Measurements from ENCODE around the gene ZNF665.
"Not testable (repeated sequence)": the region's sequence is repeated elsewhere in the genome, so short reads cannot be mapped to it uniquely, and the experiment has no call there.

The ZNF665 gene

DNA sequence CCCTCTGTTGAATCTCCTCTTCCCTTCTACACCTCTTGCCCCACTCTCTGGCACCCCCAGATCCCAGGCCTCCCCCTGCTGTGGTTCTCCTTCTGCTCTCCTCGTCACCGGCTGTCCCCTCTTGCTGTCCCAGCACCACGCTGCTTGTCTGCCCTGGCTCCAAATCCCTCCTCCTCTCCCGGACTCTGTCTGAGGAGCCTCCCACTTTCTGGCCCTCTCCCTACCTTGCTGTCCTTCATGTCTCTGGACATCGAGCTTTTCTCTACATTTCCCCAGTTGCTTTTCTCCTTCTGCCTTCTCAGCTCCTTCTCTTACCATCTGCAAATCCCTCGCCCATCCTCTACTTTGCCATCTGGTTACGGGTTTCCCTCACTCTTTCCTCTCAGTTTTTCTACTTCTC lies 35.5 kb downstream of the ZNF665 start:
- no peak for DNase-seq (ENCODE audit: low read depth)

DNA sequence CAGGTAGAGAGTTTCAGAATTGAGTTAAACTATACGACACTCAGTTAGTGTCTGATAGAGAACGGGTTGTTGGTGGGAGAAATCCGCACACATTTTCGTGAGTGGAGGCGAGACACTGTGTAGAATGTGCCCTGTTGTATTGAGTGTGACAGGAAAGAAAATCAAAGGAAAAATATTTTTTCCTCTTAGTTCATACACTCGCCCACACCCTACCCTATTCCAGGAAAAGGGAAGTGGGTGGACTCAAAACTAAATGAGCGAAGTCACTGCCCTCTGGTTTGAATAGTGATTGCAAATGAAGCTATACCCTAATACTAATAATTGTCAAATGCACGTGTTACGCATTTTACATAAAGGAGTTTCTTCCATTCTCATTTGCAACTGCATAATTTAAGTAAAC lies 36.3 kb downstream of the ZNF665 start:
- DNase-seq (ENCODE audit: low read depth): no peak

DNA sequence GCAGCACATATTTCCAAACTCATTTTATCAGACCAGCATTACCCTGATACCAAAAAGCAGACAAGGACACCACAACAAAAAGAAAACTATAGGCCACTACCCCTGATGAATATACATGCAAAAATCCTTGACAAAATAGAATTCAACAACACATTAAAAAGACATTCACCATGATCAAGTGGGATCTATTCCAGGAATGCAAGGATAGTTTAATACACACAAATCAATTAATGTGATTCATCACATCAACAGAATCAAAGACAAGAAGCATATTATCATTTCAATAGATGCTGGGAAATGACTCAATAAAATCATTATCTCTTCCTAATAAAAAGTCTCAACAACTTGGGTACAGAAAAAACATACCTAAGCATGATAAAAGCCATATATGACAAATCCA lies 45.5 kb downstream of the ZNF665 start:
- no peak for DNase-seq (ENCODE audit: low read depth)

DNA sequence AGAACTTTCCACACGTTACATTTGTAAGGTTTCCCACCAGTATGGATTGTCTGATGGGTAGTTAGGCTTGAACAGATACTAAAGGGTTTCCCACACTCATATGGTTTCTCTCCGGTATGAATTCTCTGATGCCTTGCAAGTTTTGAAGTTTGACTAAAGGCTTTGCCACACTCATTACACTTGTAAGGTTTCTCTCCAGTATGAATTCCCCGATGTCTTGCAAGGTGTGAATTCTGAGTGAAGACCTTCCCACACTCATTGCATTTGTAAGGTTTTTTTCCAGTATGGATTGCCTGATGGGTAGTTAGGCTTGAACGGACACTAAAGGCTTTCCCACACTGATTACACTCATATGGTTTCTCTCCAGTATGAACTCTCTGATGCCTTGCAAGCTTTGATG lies 52.8 kb downstream of the ZNF665 start:
- no peak for DNase-seq (ENCODE audit: low read depth)

DNA sequence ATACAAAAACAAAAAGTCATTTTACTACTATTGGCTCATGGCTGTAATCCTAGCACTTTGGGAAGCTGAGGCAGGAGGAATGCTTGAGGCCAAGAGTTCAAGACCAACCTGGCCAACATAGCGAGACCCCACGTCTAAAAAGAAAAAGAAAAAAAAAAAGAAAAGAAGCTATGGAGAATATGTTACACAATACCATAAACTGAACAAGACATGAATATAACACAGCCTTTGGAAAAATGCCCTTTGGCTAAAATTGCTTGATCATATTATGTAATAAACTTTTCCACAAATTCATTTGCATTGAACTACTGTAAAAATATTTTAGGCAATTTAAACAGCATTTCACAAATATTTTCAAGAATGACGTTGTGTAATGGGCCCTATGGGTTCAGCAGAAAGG lies 56.7 kb downstream of the ZNF665 start:
- DNase-seq (ENCODE audit: low read depth): no peak

DNA sequence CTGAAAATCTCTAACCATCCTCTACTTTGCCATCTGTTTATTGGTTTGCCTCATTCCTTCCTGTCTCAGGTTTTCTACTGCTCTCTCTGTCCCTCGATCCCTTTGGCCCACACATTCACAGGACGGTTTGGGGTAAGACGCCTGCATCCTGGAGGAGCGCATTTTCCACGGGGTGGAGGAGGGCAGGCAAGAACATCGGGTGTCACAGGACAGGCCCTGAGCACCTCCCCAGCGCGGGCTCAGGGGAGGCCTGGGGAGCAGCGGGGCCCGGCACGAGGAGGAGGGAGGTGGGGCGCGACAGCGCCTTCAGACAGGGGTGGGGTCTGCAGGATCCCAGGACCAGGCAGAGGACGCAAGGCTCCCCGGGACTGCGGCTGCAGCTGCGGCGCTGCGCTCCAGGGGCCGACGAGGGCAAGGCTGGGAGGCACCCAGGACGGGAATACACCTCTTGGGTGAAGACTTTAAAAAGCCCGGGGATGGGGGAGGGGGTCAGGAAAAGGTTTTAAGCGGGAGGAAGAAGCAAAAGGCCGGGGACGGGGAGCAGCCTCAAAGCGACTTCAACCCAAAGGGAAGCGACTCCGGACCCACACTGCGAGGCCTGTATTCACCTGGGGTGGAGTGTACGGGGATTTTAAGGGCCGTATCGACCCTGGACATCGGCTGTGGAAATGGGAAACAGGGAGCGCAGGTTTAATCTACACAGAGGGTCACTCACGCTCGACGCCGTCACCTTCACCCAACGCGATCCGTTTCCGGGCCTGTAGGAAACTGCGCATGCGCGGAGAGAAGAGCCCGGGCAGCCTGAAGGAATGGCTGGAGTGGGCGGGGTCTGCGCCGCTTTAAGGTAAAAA lies 60.8 kb downstream of the ZNF665 start, which contains the start of gene ZNF415:
ZNF415 (minus strand) TSS at position 770 of the 851 bp plus-strand sequence. CDS start 10,234 bp downstream, outside the sequence.
- no peak for DNase-seq (ENCODE audit: low read depth)

DNA sequence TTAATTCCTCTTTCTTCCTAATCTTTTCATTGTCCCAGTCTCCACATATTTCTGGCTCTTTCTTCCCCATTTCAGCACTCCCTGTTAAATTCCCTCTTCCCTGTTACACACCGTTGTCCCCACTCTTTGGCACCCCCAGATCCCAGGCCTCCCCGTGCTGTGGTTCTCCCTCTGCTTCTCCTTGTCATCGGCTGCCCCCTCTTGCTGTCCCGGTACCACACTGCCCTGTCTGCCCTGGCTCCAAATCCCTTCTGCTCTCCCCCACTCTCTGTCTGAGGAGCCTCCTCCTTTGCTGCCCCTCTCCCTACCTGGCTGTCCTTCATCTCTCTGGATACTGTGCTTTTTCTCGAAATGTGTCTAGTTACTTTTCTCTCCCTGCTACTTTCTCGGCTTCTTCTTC lies 61.4 kb downstream of the ZNF665 start:
- DNase-seq (ENCODE audit: low read depth): no peak

DNA sequence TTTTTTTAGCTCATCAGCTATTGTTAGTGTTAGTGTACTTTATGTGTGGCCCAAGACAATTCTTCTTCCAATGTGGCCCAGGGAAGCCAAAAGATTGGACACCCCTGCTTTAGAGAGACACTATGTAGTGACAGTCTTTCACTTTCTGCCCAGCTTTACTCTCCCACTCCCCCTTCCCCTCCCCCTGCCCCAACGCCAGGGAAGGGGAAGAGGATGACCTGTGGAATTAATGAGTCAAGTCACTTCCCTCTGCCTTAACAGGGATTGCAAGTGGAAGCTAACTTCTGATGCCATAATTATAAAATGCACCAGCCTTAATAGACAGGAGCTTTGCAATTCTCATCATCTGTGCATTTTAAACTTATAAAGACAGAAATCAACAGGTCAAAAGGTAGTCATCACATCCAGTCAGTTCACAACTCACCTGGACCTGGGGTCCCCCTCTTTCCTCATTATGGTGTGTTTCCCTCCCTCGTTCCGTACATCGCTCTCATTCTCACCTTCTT lies 62.0 kb downstream of the ZNF665 start:
- DNase-seq (ENCODE audit: low read depth): no peak

DNA sequence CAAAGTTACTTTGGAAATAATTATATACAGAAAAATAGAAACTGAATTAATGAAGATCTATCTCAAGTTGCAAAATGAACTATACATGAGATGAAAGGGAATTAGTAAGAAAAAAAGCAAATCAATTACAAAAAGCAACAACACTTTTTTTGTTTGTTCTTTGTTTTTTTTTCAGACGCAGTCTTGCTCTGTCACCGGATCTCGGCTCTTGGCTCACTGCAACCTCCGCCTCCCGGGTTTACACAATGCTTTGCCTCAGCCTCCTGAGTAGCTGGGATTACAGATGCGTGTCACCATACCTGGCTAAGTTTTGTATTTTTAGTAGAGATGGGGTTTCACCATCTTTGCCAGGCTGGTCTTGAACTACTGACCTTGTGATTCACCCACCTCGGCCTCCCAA lies 62.7 kb downstream of the ZNF665 start:
- DNase-seq (ENCODE audit: low read depth): no peak

DNA sequence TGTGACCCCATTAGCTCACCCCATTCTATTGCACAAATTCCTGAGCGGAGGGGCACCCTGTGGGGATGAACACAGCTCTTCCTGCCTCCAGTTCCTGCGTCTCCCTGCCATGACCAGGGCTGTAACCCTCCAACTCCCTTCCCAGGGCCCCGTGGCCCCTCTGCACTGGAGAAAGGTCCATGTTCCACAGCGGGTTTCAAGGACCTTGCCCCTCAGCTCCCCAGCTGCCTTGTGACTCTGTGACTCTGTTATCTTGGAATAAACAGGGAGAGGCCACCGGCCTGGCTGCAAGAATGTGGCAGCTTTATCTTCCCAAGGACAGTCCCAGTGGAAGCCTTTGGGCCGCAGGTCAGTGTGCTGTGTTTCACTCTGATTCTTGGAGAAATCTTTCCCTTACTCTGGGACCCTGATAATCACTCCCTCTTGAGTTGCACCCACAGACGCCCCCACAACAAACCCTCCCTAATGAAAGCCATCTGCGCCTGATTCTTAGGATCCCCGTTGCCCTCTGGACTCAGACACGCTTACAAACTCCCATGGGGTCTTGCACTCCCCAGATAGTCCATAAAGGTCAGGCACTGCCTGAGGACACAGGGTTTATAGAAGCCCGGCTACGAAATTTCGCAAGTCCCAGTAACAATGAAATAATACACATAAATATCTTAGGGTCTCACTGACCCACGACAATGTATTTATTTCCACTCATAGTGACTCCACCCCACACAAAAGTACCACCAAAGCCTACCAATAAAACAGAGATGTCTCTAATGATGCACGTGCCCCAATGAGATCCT lies 66.2 kb downstream of the ZNF665 start:
- DNase-seq (ENCODE audit: low read depth): not testable (repeated sequence)

DNA sequence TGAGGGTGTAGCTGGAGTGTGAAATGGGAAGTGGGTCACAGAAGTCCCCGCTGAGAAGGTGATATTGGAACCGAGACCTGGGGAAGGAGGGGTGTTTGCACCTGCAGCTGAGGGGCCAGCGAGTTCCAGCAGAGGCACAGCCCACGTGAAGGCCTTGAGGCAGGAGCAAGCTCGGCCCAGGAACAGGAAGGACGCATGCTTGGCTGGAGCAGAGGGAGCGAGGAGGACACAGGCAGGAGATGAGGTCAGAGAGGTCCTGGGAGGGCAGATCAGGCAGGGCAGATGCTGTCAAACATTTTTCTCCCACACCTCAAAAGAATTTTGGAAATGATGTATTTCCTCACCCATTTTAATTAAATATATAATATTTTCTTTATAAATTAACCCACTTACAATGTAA lies 69.8 kb downstream of the ZNF665 start:
- DNase-seq (ENCODE audit: low read depth): no peak
